GM13977 (cell line): Measurements from ENCODE around the gene UBTD2.
A peak's percentile ranks its signal among the peaks of the same experiment; 100 is the strongest.

Experiments
- DNase-seq: peaks from one replicate; pipeline ENCODE4 v3.0.0; 2012; ENCODE audit warnings: low spot score
- in situ Hi-C: fragments of 300-500 bp; cut with MboI; formaldehyde crosslinking; loops from one replicate; pipeline ENCODE4 v1.12.0; 2022; ENCODE audit warnings: low sequenced_read_pairs, low pct_unique_long_range_greater_than_20kb, mixed read lengths, inconsistent platforms; ENCODE audit not compliant: unreplicated experiment
- TF ChIP-seq, protein P1 (sequence below): IDR thresholded peaks from 2 replicates; pipeline ENCODE4 v1.5.1; 2012; ENCODE audit warnings: mild to moderate bottlenecking, control low read depth; ENCODE audit not compliant: insufficient read depth; ENCODE audit errors: extremely low read depth, missing control alignments

Gene UBTD2

DNA sequence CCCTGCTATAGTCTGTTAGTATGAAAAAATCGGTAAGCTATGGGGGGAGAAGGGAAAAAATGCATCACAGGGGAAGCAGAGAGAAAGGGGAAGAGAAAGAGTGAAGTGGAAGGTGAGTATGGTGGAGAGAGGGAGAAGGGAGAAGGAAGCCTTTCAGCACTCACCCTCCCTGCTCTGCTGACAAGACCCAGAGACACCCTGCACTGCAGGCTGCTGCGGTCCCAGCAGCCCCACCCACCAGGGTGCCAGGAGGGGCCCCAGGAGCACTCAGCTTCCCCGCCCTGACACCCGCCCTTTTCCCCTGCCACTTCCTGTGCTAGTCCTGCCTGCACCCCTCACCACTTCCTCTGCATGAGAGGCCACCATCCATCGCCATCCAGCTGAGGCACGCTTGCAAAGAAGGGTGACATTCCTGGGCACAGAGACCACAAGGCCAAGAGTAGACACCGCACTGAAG is 108.3 kb downstream of the UBTD2 start:
- in situ Hi-C loops: loop anchor here (5.0 kb wide), 1 partner anchor 63 kb away; no protein-coding TSS in a partner anchor
- TF ChIP-seq, protein P1, sequence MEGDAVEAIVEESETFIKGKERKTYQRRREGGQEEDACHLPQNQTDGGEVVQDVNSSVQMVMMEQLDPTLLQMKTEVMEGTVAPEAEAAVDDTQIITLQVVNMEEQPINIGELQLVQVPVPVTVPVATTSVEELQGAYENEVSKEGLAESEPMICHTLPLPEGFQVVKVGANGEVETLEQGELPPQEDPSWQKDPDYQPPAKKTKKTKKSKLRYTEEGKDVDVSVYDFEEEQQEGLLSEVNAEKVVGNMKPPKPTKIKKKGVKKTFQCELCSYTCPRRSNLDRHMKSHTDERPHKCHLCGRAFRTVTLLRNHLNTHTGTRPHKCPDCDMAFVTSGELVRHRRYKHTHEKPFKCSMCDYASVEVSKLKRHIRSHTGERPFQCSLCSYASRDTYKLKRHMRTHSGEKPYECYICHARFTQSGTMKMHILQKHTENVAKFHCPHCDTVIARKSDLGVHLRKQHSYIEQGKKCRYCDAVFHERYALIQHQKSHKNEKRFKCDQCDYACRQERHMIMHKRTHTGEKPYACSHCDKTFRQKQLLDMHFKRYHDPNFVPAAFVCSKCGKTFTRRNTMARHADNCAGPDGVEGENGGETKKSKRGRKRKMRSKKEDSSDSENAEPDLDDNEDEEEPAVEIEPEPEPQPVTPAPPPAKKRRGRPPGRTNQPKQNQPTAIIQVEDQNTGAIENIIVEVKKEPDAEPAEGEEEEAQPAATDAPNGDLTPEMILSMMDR: no peak
- DNase-seq: peak; percentile 75

DNA sequence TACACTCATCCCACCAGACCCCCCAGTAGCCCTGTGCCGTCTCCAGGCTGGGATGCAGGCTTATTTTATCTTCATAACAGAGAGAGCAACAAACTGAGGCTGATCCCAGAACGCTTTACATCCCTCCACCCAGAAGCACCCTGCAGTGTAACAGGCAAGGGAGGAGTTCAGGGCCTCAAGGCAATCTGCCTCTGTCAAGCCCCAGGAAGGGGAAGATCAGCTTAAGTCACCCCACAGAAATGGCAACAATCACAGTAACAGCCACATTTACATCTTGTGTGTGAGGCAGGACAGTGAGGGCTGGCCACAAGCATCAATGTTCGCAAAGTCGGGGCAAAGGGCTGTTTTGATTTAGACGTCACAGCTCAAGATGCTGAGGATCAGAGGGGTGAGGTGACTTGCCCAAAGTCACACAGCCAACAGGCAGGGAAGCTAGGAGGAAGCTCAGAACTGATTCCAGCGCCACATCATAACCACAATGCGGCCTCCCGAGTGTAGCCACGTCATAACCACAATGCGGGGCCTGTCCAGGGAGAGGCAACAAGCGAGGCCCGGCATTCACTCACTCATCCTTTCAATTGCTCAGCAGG is 109.9 kb downstream of the UBTD2 start:
- no peak for DNase-seq
- in situ Hi-C loops: no loop called here
- TF ChIP-seq, protein P1: no peak

DNA sequence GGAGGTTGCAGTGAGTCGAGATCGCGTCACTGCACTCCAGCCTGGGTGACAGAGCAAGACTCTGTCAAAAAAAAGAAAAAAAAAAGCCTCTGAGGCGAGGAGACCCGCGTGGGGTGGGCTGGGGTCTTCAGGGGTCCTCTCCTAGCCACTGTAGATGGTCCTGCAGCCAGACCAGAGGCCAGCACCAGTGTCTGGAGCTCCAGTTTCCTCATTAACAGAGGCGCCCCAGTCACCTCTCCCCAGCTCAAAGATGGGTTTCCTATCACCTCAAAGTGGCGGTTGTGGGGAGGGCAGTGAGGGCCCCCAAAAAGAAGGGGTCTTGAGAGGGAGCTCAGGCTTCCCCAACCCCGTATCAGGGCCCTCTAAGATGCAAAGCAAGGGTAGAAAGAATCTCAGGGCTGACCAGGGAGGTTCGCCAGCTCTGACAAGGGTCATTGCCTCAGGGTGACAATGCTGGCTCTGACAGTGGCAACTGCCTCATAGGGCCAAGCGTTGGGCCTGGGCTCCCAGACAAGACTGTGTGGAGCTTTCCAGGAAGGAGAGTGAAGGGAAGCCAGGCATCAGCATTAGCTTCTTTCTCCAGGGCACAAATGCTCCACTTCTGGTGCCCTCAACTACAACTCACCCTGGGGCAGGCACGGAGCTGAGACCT is 110.5 kb downstream of the UBTD2 start:
- in situ Hi-C loops: no loop called here
- TF ChIP-seq, protein P1: no peak
- no peak for DNase-seq

DNA sequence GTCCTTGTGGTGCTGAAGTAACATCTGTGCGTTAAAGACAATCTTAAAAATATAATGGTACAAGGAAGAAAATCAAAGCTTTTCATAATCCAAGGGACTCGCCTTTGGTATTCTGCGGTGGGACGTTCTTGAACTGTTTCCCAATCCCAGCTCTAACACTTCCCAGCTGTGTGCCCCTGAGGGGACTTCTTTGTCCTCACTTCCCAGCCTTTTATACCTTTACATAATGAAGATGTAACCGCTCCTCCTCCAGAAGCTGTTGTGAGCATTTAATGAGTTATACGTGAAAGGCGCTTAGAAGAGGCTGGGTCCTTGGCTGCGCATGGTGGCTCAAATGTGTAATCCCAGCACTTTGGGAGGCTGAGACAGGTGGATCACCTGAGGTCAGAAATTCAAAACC is 112.4 kb downstream of the UBTD2 start:
- TF ChIP-seq, protein P1: no peak
- in situ Hi-C loops: no loop called here
- DNase-seq: no peak

DNA sequence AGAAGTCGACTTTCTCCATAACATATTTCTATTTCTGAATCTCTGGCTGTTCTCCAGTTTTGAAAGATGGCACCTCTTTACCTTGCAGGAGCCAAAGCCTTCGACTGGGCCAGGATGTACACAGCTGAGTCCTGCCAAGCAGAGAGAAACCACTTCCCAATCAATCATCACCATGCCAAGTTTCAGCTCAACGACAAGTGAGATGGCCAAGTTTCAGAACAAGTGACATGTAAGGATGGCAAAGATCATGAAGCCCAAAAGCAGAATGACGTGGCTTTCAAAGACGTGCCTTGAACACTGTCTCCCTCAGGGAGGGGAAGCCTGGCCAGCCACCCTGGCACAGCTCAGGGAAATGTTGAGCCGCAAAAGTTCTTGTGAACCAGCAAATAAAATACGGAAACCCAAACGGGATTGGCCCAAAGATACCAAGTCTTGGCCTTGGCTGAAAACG is 113.3 kb downstream of the UBTD2 start:
- in situ Hi-C loops: no loop called here

DNA sequence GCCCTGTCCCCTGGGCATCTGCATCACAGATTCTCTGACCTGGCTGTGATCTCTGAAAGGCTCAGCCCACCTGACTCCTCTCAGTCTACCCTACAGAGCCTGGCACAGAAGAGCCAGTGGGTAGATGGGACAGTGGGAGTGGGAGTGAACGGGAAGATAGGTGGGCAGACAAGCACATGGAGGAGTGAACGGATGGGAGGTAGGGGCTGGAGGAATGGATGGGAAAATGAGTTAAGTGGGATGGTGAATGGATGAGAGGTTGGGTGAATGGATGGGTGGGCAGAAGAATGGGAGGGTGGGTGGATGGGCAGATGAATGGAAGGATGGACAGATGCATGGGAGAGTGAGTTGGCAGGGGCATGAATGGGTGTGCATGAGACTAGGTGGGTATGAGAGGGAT is 114.3 kb downstream of the UBTD2 start:
- in situ Hi-C loops: no loop called here
- no peak for DNase-seq
- TF ChIP-seq, protein P1: no peak

More for the DNA sequence above, 113.3 kb downstream of the UBTD2 start:
- no peak for DNase-seq
- TF ChIP-seq, protein P1: no peak
